K562 (cell line): ENCODE results near the gene LRP1-AS. TPM values are rescaled to one million over a fixed set of nuclear protein-coding genes. Genes with fewer than 3 reads are reported as not detected.

ENCODE experiments used
- AFF1 ChIP-seq, 2 experiments: fragments of 450-650 bp; IDR thresholded peaks; 2 replicates each; pipeline ENCODE4 v1.6.1; 2018; ENCODE audit warnings: mild to moderate bottlenecking in 2 of 2, low read depth in 1 of 2; ENCODE audit not compliant: partially characterized antibody in 2 of 2
- CBFA2T2 ChIP-seq: fragments of 450-650 bp; conservative IDR thresholded peaks from 2 replicates; pipeline ENCODE4 v1.6.1; 2017; ENCODE audit warnings: mild to moderate bottlenecking
- HNRNPUL1 ChIP-seq: fragments of 200-400 bp; formaldehyde crosslinking; IDR thresholded peaks from 2 replicates; pipeline ENCODE4 v1.6.1; 2017; ENCODE audit warnings: low read length
- NCOR1 ChIP-seq: fragments of 450-650 bp; IDR thresholded peaks from 2 replicates; pipeline ENCODE4 v1.6.1; 2016; ENCODE audit warnings: mild to moderate bottlenecking, moderate library complexity
- NFIX ChIP-seq: fragments of 250-450 bp; sonication (Bioruptor Pico); IDR thresholded peaks from 2 replicates; pipeline ENCODE4 v1.4.0; 2020; ENCODE audit warnings: low read depth, mild to moderate bottlenecking, moderate library complexity
- POLR2AphosphoS5 ChIP-seq: IDR thresholded peaks from 2 replicates; pipeline ENCODE4 v1.6.1; 2011; ENCODE audit warnings: mild to moderate bottlenecking, low read depth, low read length, moderate library complexity; ENCODE audit not compliant: control insufficient read depth, insufficient read depth
- POLR2B ChIP-seq: fragments of 450-650 bp; IDR thresholded peaks from 2 replicates; pipeline ENCODE4 v1.6.1; 2018; ENCODE audit warnings: low read depth; ENCODE audit not compliant: partially characterized antibody
- SRSF3 ChIP-seq: fragments of 200-400 bp; formaldehyde crosslinking; IDR thresholded peaks from 2 replicates; pipeline ENCODE4 v1.6.1; 2016; ENCODE audit warnings: mild to moderate bottlenecking, low read length, moderate library complexity; ENCODE audit not compliant: insufficient read depth
- ZBTB1 ChIP-seq: sonication (generic); formaldehyde crosslinking; IDR thresholded peaks from 2 replicates; pipeline ENCODE4 v1.8.1; 2023; ENCODE audit warnings: missing genetic modification reagents, low read depth, mild to moderate bottlenecking, borderline replicate concordance
- polyA plus RNA-seq, 8 experiments: library from polyadenylated mRNA; depleted of rRNA in 4 of 8; stranded (reverse) in 5 of 8; unstranded in 3 of 8; fragments of >200 nt; fragmentation: Nextera tagmentation in 2 of 8; fragmentation: Illumina TruSeq in 1 of 8; extraction: Ambion mirVana in 2 of 8; extraction: Trizol in 1 of 8; gene quantifications; 2 replicates each; pipeline versions ENCODE4 v1.2.1 to v1.2.3, GENCODE V29; 2011 to 2014; ENCODE audit warnings: inconsistent platforms in 1 of 8, missing spikeins in 1 of 8
- total RNA-seq, 7 experiments: library from RNA; depleted of rRNA in 6 of 7; stranded (reverse); fragments of >200 nt in 6 of 7; fragmentation: Illumina TruSeq in 2 of 7; extraction: Trizol in 2 of 7; gene quantifications; 2 replicates each; pipeline versions ENCODE4 v1.2.1 to v1.2.3, GENCODE V29; 2011 to 2021; ENCODE audit warnings: low replicate concordance in 1 of 7
- TF ChIP-seq, protein P1 (sequence below): sonication (generic); formaldehyde crosslinking; IDR thresholded peaks from 2 replicates; pipeline ENCODE4 v1.8.1; 2023; ENCODE audit warnings: mild to moderate bottlenecking, missing genetic modification reagents

The LRP1-AS gene
- total and polyA plus RNA-seq, 9 of the 15 experiments (the other 6 are each of a cell fraction or from before 2014, with no cell fraction given), result not detected

DNA sequence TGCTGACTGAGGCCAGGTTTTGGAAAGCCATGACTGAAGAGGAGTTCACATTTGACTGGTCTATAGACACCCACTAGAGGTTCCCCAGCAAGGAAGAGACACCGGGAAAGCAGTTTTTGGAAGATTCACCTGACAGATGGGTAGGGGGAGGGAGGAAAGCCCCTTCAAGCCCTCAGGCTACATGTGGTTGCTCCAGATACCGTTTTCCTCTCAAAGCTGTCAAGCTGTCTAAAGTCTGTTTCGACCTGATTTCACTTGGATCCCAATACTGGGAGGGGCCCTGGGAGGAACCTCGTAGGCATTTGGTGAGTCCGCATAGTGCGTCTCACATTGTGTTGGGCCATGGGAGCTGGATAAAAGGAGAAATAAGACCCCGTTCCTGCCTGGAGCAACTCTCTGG lies 20.9 kb downstream of the LRP1-AS start (continued):
- TF ChIP-seq POLR2AphosphoS5 (peak; percentile 28; the same call in 1 of the 2 replicates), AFF1 (IDR thresholded peaks at IDR 0.05; ENCODE audit: low read depth in 1 of 2, partially characterized antibody in 2 of 2) (no peak), ZBTB1 (CRISPR knock-in tag) (no peak), HNRNPUL1 (no peak), NFIX (CRISPR knock-in tag) (no peak), CBFA2T2 (peak; percentile 68), NCOR1 (peak; percentile 40; the same call in 1 of the 2 replicates), SRSF3 (no peak), POLR2B (no peak)
- TF ChIP-seq, protein P1, sequence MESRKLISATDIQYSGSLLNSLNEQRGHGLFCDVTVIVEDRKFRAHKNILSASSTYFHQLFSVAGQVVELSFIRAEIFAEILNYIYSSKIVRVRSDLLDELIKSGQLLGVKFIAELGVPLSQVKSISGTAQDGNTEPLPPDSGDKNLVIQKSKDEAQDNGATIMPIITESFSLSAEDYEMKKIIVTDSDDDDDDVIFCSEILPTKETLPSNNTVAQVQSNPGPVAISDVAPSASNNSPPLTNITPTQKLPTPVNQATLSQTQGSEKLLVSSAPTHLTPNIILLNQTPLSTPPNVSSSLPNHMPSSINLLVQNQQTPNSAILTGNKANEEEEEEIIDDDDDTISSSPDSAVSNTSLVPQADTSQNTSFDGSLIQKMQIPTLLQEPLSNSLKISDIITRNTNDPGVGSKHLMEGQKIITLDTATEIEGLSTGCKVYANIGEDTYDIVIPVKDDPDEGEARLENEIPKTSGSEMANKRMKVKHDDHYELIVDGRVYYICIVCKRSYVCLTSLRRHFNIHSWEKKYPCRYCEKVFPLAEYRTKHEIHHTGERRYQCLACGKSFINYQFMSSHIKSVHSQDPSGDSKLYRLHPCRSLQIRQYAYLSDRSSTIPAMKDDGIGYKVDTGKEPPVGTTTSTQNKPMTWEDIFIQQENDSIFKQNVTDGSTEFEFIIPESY, result no peak
